NCI-H748 (cell line): ENCODE results near the gene CBX4.

Experiments
- DNase-seq: peaks from one replicate; lab custom pipeline; 2025; ENCODE audit not compliant: unreplicated experiment; lab: John Stamatoyannopoulos, UW

CBX4 gene

GRCh38 chr17:79839356-79840268, at the start of gene CBX4:
CBX4 (minus strand) TSS chr17:79839440; CDS start chr17:79839251, 189 bp downstream.
- peak; percentile 92 for DNase-seq

DNA sequence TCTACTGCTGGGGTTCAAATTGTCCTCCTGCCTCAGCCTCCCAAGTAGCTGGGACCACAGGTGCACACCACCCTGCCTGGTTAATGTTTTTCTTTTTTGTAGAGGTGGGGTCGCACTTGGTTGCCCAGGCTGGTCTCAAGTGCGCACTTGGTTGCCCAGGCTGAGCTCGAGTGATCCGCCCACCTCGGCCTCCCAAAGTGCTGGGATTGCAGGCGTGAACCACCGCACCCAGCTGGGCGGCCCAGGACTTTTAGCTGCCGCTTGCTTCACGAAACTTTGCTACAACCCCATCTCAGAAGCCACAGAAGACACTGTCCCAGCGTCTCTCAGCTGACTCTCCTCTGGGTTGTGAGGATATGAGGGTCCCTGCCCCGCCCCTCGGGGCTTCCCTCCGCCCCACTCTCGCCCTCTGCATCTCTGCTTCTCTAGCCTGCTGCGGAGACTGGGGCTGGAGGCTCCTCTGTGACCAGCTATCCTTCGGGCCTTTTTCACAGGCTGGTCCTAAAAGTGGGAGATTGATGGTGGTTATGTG, 48.8 kb upstream of the CBX4 start:
- no peak for DNase-seq

DNA sequence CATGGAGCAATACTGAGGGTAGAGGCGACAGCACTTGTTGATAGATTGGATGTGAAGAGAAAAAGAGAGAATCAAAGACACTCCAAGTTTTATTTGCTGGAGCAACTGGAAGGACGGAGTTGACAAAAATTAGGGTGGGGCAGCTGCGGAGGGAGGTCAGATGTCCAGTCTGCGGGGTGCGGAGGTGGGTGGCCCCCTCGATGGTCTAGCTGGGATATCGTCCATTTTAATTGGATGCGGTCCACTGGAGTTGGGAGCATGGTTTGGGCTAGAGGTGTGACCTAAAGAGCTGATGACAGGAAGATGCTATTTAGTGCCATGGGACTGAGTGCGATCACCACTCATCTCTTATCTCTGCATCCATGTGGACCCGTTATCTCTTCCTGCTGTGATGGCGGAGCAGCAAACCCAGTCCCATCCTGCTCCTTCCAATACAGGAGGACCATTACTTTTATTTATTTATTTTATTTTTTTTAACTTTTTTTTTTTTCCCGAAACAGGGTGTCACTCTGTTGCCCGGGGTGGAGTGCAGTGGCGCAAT, 48.3 kb upstream of the CBX4 start:
- no peak for DNase-seq

- no peak for DNase-seq
Measured at GRCh38 chr17:79883202-79883601, 44.0 kb upstream of the CBX4 start.

GRCh38 chr17:79878329-79878947, 39.2 kb upstream of the CBX4 start:
- DNase-seq = no peak

DNA sequence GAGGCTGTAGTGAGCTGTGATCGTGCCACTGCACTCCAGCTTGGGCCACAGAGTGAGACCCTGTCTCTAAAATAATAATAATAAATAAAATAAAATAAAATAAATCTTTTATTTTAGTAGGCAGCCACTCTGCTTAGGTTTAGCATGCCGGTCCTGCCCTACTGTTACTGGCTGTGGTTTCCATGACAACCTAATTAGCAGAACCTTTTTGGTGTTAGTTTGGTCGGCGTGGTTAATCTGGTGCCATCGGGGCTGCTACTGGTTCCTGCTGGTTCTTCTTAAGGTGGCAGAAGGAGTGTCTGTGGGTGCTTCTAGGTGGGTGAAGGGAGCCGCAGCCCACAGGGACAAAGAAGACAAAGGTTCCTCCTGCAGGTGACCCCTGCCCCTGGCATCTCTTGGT, 37.8 kb upstream of the CBX4 start:
- DNase-seq = no peak

DNA sequence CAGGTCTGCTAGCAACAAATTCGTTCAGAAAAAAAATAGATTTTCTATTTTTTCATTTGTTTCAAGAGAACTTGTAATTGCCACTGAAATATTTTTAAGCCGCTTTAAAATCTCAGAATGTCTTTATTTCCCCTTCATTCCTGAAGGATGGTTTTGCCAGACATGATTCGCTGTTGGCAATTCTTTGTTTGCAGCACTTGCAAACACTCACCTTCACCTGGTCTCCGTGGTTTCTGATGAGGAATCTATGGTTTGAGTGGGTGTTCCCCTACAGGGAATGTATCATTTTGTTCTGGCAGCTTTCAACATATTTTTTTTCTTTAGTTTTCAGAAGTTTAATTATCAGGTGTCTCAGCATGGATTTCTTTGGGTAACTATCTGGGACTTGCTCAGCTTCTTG, 36.3 kb upstream of the CBX4 start:
- DNase-seq = no peak

GRCh38 chr17:79874329-79874981, 35.2 kb upstream of the CBX4 start:
- peak; percentile 26 for DNase-seq

- no peak for DNase-seq
Measured at GRCh38 chr17:79873583-79873982, 34.3 kb upstream of the CBX4 start.

GRCh38 chr17:79872762-79873161, 33.5 kb upstream of the CBX4 start:
- DNase-seq = no peak

DNA sequence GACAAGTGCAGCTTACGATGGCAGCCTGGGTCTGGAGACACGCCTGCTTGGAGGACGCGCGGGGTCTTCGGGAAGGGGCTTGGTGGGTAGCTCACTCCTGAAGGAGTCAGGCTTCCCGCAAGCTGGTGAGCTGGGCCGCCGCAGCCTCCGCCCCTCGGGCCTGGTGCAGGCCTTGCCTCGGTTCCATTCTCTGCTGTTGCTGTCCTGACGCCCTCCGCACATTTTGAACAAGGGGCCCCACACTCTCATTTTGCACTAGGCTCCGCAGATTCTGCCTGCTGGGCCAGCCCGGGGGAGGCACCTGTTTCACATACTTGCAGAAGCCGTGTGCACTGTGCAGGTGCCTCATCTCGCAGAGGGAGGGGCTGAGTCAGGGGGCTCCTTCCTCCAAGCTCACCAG, 31.9 kb upstream of the CBX4 start:
- no peak for DNase-seq

DNA sequence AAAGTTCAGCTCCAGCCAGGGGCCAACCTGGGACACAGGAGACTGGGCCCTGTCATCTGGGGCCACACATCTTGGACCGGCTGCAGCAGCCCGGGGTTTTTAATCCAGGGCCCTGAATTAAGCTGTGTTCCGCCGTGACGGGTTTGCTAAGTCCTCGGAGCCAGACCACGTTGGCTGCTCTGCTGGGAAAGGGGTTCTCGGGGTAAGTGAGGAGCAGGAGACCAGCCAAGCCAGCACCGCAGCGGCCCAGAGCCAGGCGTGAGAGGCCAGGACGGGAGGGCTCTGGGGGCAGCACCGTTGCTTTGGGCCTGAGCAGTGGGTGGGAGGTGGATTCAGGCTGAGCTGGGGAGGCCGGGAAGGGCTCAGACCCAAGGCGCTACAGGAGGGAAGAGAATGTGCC, 31.3 kb upstream of the CBX4 start:
- DNase-seq = no peak

DNA sequence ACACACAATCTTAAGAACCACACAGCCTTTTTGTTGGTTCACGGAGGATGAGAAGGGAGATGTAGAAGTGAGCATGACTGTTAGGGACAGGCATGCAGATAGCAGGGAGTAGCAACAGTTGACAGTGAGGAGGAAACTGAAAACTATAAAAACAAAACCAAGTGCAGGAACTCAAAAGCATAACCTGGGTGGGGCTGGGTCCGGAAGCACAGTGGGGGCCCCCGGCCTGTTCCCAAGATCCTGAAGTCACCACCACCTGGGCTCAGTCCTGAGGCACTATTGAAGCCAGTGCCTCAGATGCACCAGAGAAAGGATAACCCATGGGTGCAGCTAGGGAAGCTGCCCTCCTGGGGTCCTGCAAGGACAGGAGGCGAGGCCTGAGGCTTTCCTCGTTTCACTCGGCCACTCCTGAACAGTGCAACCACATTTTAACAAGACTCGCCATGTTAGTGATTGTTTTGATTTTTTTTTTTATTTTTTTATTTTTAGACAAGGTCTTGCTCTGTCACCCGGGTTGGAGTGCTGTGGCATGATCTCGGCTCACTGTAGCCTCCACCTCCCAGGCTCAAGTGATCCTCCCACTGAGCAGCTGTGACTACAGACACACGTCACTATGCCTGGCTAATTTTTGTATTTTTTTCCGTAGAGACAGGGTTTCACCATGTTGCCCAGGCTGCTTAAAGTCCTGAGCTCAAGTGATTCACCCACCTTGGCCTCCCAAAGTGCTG, 27.7 kb upstream of the CBX4 start:
- no peak for DNase-seq

- DNase-seq = no peak
Measured at GRCh38 chr17:79865351-79866210, 26.3 kb upstream of the CBX4 start.

- no peak for DNase-seq
Measured at GRCh38 chr17:79864617-79865250, 25.5 kb upstream of the CBX4 start.

GRCh38 chr17:79864147-79864546, 24.9 kb upstream of the CBX4 start:
- no peak for DNase-seq

DNA sequence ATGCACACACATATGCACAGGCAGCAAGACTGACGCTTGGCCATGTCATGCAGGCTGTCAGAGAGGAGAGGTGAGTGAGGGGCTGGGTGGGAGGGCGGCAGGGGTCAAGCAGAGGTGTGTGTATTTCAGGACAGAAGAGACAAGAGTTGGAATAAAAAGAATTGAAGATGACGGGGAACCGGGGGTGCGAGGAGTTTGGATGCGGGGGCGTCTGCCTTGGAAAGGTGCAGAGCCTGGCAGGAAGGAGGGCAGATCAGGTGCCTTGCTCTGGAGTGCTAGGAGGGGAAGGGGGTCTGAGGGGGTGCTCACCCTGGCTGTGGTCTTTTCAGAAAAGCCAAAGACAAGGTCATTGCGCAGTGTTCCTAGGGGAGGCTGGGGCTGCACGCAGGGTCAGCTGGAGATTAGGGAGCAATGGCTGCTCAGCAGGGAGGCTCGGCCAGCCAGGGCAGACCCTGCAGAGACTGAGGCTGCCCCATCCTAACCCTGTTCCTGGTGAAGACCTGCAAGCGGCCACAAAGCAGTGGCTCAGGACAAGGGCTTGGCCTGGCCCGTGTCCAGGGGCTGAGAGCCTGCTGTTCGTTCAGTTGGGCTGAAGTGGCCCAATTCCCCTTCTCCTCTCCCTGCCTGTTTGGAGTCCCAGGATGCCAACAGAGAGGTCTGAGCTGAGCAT, 23.7 kb upstream of the CBX4 start:
- DNase-seq = no peak

GRCh38 chr17:79862238-79862637, 23.0 kb upstream of the CBX4 start:
- DNase-seq = no peak
